ENCODE measurements around the gene KAZN. TPM values are rescaled to one million over a fixed set of nuclear protein-coding genes. Genes with fewer than 3 reads are reported as not detected.

KAZN gene
- total and polyA plus RNA-seq, 2 of the 8 experiments (the other 6 are each of a cell fraction or from before 2014, with no cell fraction given) = 3.7 to 11.8 TPM

DNA sequence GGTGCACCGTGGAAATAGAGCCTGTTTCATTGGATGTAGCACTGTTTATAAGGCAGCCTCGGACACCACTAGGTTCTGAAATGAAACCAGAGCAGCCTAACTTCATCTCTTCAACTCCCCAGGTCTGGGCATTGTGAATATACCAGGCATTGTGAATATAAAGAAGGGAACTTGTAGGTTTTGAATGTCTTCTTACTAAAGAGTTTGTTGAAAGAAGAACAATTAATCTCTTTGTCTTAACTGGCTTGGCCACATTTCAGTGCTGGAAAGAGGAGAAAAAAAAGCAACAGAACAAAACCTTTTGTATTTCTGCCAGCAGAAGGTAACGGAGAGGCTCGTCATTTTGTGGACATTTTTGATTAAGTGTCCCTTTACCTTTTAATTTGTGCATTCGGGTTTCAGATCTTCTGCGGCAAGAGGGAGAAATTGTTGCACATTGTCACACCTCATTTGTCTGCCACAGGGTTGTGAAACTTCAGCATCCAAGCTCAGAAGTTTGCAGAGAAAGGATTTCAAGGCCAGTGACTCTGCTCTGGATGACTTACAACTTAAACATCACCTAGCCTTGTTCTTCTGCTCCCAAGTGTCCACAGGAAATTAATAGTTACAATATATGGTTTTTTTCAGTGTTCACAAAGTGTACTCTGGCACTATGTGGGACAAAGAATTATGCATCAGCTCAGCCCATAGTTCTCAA lies 158.3 kb downstream of the KAZN start (continued):
- TF ChIP-seq, protein P1, sequence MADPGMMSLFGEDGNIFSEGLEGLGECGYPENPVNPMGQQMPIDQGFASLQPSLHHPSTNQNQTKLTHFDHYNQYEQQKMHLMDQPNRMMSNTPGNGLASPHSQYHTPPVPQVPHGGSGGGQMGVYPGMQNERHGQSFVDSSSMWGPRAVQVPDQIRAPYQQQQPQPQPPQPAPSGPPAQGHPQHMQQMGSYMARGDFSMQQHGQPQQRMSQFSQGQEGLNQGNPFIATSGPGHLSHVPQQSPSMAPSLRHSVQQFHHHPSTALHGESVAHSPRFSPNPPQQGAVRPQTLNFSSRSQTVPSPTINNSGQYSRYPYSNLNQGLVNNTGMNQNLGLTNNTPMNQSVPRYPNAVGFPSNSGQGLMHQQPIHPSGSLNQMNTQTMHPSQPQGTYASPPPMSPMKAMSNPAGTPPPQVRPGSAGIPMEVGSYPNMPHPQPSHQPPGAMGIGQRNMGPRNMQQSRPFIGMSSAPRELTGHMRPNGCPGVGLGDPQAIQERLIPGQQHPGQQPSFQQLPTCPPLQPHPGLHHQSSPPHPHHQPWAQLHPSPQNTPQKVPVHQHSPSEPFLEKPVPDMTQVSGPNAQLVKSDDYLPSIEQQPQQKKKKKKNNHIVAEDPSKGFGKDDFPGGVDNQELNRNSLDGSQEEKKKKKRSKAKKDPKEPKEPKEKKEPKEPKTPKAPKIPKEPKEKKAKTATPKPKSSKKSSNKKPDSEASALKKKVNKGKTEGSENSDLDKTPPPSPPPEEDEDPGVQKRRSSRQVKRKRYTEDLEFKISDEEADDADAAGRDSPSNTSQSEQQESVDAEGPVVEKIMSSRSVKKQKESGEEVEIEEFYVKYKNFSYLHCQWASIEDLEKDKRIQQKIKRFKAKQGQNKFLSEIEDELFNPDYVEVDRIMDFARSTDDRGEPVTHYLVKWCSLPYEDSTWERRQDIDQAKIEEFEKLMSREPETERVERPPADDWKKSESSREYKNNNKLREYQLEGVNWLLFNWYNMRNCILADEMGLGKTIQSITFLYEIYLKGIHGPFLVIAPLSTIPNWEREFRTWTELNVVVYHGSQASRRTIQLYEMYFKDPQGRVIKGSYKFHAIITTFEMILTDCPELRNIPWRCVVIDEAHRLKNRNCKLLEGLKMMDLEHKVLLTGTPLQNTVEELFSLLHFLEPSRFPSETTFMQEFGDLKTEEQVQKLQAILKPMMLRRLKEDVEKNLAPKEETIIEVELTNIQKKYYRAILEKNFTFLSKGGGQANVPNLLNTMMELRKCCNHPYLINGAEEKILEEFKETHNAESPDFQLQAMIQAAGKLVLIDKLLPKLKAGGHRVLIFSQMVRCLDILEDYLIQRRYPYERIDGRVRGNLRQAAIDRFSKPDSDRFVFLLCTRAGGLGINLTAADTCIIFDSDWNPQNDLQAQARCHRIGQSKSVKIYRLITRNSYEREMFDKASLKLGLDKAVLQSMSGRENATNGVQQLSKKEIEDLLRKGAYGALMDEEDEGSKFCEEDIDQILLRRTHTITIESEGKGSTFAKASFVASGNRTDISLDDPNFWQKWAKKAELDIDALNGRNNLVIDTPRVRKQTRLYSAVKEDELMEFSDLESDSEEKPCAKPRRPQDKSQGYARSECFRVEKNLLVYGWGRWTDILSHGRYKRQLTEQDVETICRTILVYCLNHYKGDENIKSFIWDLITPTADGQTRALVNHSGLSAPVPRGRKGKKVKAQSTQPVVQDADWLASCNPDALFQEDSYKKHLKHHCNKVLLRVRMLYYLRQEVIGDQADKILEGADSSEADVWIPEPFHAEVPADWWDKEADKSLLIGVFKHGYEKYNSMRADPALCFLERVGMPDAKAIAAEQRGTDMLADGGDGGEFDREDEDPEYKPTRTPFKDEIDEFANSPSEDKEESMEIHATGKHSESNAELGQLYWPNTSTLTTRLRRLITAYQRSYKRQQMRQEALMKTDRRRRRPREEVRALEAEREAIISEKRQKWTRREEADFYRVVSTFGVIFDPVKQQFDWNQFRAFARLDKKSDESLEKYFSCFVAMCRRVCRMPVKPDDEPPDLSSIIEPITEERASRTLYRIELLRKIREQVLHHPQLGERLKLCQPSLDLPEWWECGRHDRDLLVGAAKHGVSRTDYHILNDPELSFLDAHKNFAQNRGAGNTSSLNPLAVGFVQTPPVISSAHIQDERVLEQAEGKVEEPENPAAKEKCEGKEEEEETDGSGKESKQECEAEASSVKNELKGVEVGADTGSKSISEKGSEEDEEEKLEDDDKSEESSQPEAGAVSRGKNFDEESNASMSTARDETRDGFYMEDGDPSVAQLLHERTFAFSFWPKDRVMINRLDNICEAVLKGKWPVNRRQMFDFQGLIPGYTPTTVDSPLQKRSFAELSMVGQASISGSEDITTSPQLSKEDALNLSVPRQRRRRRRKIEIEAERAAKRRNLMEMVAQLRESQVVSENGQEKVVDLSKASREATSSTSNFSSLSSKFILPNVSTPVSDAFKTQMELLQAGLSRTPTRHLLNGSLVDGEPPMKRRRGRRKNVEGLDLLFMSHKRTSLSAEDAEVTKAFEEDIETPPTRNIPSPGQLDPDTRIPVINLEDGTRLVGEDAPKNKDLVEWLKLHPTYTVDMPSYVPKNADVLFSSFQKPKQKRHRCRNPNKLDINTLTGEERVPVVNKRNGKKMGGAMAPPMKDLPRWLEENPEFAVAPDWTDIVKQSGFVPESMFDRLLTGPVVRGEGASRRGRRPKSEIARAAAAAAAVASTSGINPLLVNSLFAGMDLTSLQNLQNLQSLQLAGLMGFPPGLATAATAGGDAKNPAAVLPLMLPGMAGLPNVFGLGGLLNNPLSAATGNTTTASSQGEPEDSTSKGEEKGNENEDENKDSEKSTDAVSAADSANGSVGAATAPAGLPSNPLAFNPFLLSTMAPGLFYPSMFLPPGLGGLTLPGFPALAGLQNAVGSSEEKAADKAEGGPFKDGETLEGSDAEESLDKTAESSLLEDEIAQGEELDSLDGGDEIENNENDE (IDR thresholded peaks at IDR 0.05; ENCODE audit: insufficient replicate concordance, low read length) = no peak
